ENCODE results near the gene RTKN2. TPM values are rescaled to one million over a fixed set of nuclear protein-coding genes. Genes with fewer than 3 reads are reported as not detected.

The RTKN2 gene
- polyA plus RNA-seq, 1 donor from 2014 or later: 4.7 TPM

- H3K9ac ChIP-seq (ENCODE audit: low read length): no peak overlapping the region
- H3K4me3 ChIP-seq (ENCODE audit: low read length): no peak overlapping the region
- H4K20me1 ChIP-seq (ENCODE audit: insufficient read depth): no peaks in the 10 kb centered on the region
- H3K9me2 ChIP-seq (ENCODE audit: insufficient read depth, low read length): no peaks in the 10 kb centered on the region
- H2AFZ ChIP-seq (ENCODE audit: low read depth, low read length): no peak overlapping the region
- H3K79me2 ChIP-seq (replicated peaks; ENCODE audit: insufficient read depth, low read length): no peaks in the 10 kb centered on the region
- TF ChIP-seq SMC3 (conservative IDR thresholded peaks at IDR 0.05; ENCODE audit: poor library complexity): no peak
- TF ChIP-seq EP300 (conservative IDR thresholded peaks at IDR 0.05; ENCODE audit: poor library complexity, severe bottlenecking): no peak
- TF ChIP-seq CTCF (IDR thresholded peaks at IDR 0.05; ENCODE audit: poor library complexity, severe bottlenecking): no peak
- no peak for TF ChIP-seq MXI1 (conservative IDR thresholded peaks at IDR 0.05; ENCODE audit: poor library complexity, severe bottlenecking)
- H3K4me2 ChIP-seq (ENCODE audit: low read length): no peak overlapping the region
- H3K36me3 ChIP-seq (ENCODE audit: insufficient read depth, low read length): no peaks in the 10 kb centered on the region
- no peaks in the 10 kb centered on the region for H3F3A ChIP-seq (ENCODE audit: insufficient read depth, low read length, poor library complexity, severe bottlenecking)
- H3K27ac ChIP-seq (ENCODE audit: low read length): no peak overlapping the region
- no peaks in the 10 kb centered on the region for H3K27me3 ChIP-seq (ENCODE audit: insufficient read depth, low read depth, low read length)
- no peaks in the 10 kb centered on the region for H3K9me3 ChIP-seq (ENCODE audit: low read length)
Measured at GRCh38 chr10:62182595-62182994, 86.0 kb downstream of the RTKN2 start.

GRCh38 chr10:62182171-62182570 is 86.5 kb downstream of the RTKN2 start:
- H2AFZ ChIP-seq (ENCODE audit: low read depth, low read length): no peak overlapping the region
- H3K27me3 ChIP-seq (ENCODE audit: insufficient read depth, low read depth, low read length): no peaks in the 10 kb centered on the region
- H3K9me2 ChIP-seq (ENCODE audit: insufficient read depth, low read length): no peaks in the 10 kb centered on the region
- H3K36me3 ChIP-seq (ENCODE audit: insufficient read depth, low read length): no peaks in the 10 kb centered on the region
- H3K27ac ChIP-seq (ENCODE audit: low read length): no peak overlapping the region
- no peaks in the 10 kb centered on the region for H4K20me1 ChIP-seq (ENCODE audit: insufficient read depth)
- no peaks in the 10 kb centered on the region for H3K79me2 ChIP-seq (replicated peaks; ENCODE audit: insufficient read depth, low read length)
- no peak overlapping the region for H3K9ac ChIP-seq (ENCODE audit: low read length)
- H3F3A ChIP-seq (ENCODE audit: insufficient read depth, low read length, poor library complexity, severe bottlenecking): no peaks in the 10 kb centered on the region
- no peak overlapping the region for H3K4me2 ChIP-seq (ENCODE audit: low read length)
- no peak overlapping the region for H3K4me3 ChIP-seq (ENCODE audit: low read length)
- H3K9me3 ChIP-seq (ENCODE audit: low read length): no peaks in the 10 kb centered on the region
- TF ChIP-seq POLR2AphosphoS5 (IDR thresholded peaks at IDR 0.05) (no peak), SMC3 (conservative IDR thresholded peaks at IDR 0.05; ENCODE audit: poor library complexity) (no peak), TAF1 (IDR thresholded peaks at IDR 0.05; ENCODE audit: low read depth) (no peak), CTCF (IDR thresholded peaks at IDR 0.05; ENCODE audit: poor library complexity, severe bottlenecking) (no peak), EP300 (conservative IDR thresholded peaks at IDR 0.05; ENCODE audit: poor library complexity, severe bottlenecking) (no peak), RAD21 (conservative IDR thresholded peaks at IDR 0.05) (no peak), EZH2 (IDR thresholded peaks at IDR 0.05; ENCODE audit: borderline replicate concordance, insufficient read depth, low read length, poor library complexity, severe bottlenecking) (no peak), REST (IDR thresholded peaks at IDR 0.05; ENCODE audit: borderline replicate concordance) (no peak), MXI1 (conservative IDR thresholded peaks at IDR 0.05; ENCODE audit: poor library complexity, severe bottlenecking) (no peak)

All from neural cell (in vitro differentiated cells).